Stimulated activated naive CD8-positive, alpha-beta T cell treated with anti-CD3 and anti-CD28 coated beads, Interleukin-15, Interleukin-2, amounts not matched to agents 100 ng/mL and 50 ng/mL, for 24 hours (primary cell): ENCODE data around the gene P4HA3.

ENCODE experiments used
- H3K27ac Mint-ChIP-seq: one replicate; pipeline ENCODE4 v1.8.0; 2021; ENCODE audit warnings: mild to moderate bottlenecking, mixed read lengths
- H3K27me3 Mint-ChIP-seq: one replicate; pipeline ENCODE4 v1.8.0; 2021; ENCODE audit warnings: mixed read lengths
- H3K36me3 Mint-ChIP-seq: one replicate; pipeline ENCODE4 v1.8.0; 2021; ENCODE audit warnings: low read depth, mixed read lengths
- H3K4me1 Mint-ChIP-seq: one replicate; pipeline ENCODE4 v1.8.0; 2021; ENCODE audit warnings: low read depth, mixed read lengths
- H3K4me3 Mint-ChIP-seq: one replicate; pipeline ENCODE4 v1.8.0; 2021; ENCODE audit warnings: mild to moderate bottlenecking, mixed read lengths
- H3K9me3 Mint-ChIP-seq: one replicate; pipeline ENCODE4 v1.8.0; 2021; ENCODE audit warnings: mixed read lengths

The P4HA3 gene

GRCh38 chr11:74262725-74263124, 48.7 kb downstream of the P4HA3 start:
- H3K4me1 Mint-ChIP-seq: no peaks in the 10 kb centered on the region
- no peaks in the 10 kb centered on the region for H3K36me3 Mint-ChIP-seq
- H3K27ac Mint-ChIP-seq: no peak overlapping the region
- H3K9me3 Mint-ChIP-seq: no peaks in the 10 kb centered on the region
- peaks cover 4% of the 10 kb centered on the region for H3K27me3 Mint-ChIP-seq
- no peak overlapping the region for H3K4me3 Mint-ChIP-seq

- H3K27ac Mint-ChIP-seq: no peak overlapping the region
- peaks cover 6% of the 10 kb centered on the region for H3K4me1 Mint-ChIP-seq
- H3K27me3 Mint-ChIP-seq: peaks cover 3% of the 10 kb centered on the region
- no peak overlapping the region for H3K4me3 Mint-ChIP-seq
- H3K9me3 Mint-ChIP-seq: no peaks in the 10 kb centered on the region
- H3K36me3 Mint-ChIP-seq: peaks cover 25% of the 10 kb centered on the region
Measured at GRCh38 chr11:74257959-74258553, 53.4 kb downstream of the P4HA3 start.

GRCh38 chr11:74256378-74257133, 54.9 kb downstream of the P4HA3 start:
- peaks cover 6% of the 10 kb centered on the region for H3K4me1 Mint-ChIP-seq
- H3K27me3 Mint-ChIP-seq: no peaks in the 10 kb centered on the region
- peaks cover 25% of the 10 kb centered on the region for H3K36me3 Mint-ChIP-seq
- H3K4me3 Mint-ChIP-seq: no peak overlapping the region
- no peak overlapping the region for H3K27ac Mint-ChIP-seq
- H3K9me3 Mint-ChIP-seq: no peaks in the 10 kb centered on the region

- Mint-ChIP-seq H3K27ac (no peak overlapping the region), H3K4me3 (no peak overlapping the region), H3K9me3 (no peaks in the 10 kb centered on the region), H3K36me3 (peaks cover 25% of the 10 kb centered on the region), H3K27me3 (no peaks in the 10 kb centered on the region), H3K4me1 (peaks cover 6% of the 10 kb centered on the region)
Measured at GRCh38 chr11:74255741-74256375, 55.6 kb downstream of the P4HA3 start.

- H3K27me3 Mint-ChIP-seq: no peaks in the 10 kb centered on the region
- H3K9me3 Mint-ChIP-seq: no peaks in the 10 kb centered on the region
- no peak overlapping the region for H3K27ac Mint-ChIP-seq
- H3K4me3 Mint-ChIP-seq: no peak overlapping the region
- H3K4me1 Mint-ChIP-seq: peaks cover 6% of the 10 kb centered on the region
- peaks cover 37% of the 10 kb centered on the region for H3K36me3 Mint-ChIP-seq
Measured at GRCh38 chr11:74253361-74253760, 58.1 kb downstream of the P4HA3 start.

GRCh38 chr11:74249496-74249895, 61.9 kb downstream of the P4HA3 start:
- Mint-ChIP-seq H3K4me1 (no peaks in the 10 kb centered on the region), H3K4me3 (no peak overlapping the region), H3K27ac (no peak overlapping the region), H3K27me3 (no peaks in the 10 kb centered on the region), H3K9me3 (no peaks in the 10 kb centered on the region), H3K36me3 (peaks cover 50% of the 10 kb centered on the region)

- Mint-ChIP-seq H3K9me3 (no peaks in the 10 kb centered on the region), H3K27ac (no peak overlapping the region), H3K4me1 (no peaks in the 10 kb centered on the region), H3K4me3 (no peak overlapping the region), H3K36me3 (peaks cover 52% of the 10 kb centered on the region), H3K27me3 (no peaks in the 10 kb centered on the region)
Measured at GRCh38 chr11:74248469-74248868, 63.0 kb downstream of the P4HA3 start.

- Mint-ChIP-seq H3K27me3 (no peaks in the 10 kb centered on the region), H3K4me1 (peaks cover 1% of the 10 kb centered on the region), H3K27ac (no peak overlapping the region), H3K36me3 (peaks cover 40% of the 10 kb centered on the region), H3K4me3 (no peak overlapping the region), H3K9me3 (no peaks in the 10 kb centered on the region)
Measured at GRCh38 chr11:74238243-74238642, 73.2 kb downstream of the P4HA3 start.

- Mint-ChIP-seq H3K36me3 (peaks cover 36% of the 10 kb centered on the region), H3K27me3 (no peaks in the 10 kb centered on the region), H3K4me1 (peaks cover 6% of the 10 kb centered on the region), H3K9me3 (no peaks in the 10 kb centered on the region), H3K27ac (no peak overlapping the region), H3K4me3 (no peak overlapping the region)
Measured at GRCh38 chr11:74237541-74237940, 73.9 kb downstream of the P4HA3 start.

- Mint-ChIP-seq H3K4me3 (no peak overlapping the region), H3K27ac (no peak overlapping the region), H3K9me3 (no peaks in the 10 kb centered on the region), H3K36me3 (peaks cover 42% of the 10 kb centered on the region), H3K27me3 (no peaks in the 10 kb centered on the region), H3K4me1 (peaks cover 20% of the 10 kb centered on the region)
Measured at GRCh38 chr11:74235121-74235520, 76.3 kb downstream of the P4HA3 start.

GRCh38 chr11:74233683-74234082, 77.8 kb downstream of the P4HA3 start:
- Mint-ChIP-seq H3K9me3 (no peaks in the 10 kb centered on the region), H3K27ac (no peak overlapping the region), H3K36me3 (peaks cover 40% of the 10 kb centered on the region), H3K27me3 (no peaks in the 10 kb centered on the region), H3K4me3 (no peak overlapping the region), H3K4me1 (peaks cover 20% of the 10 kb centered on the region)

GRCh38 chr11:74232311-74232950, 79.0 kb downstream of the P4HA3 start:
- no peaks in the 10 kb centered on the region for H3K27me3 Mint-ChIP-seq
- peaks cover 20% of the 10 kb centered on the region for H3K4me1 Mint-ChIP-seq
- H3K9me3 Mint-ChIP-seq: no peaks in the 10 kb centered on the region
- peaks cover 35% of the 10 kb centered on the region for H3K36me3 Mint-ChIP-seq
- no peak overlapping the region for H3K27ac Mint-ChIP-seq
- H3K4me3 Mint-ChIP-seq: no peak overlapping the region

GRCh38 chr11:74226907-74227306, 84.5 kb downstream of the P4HA3 start:
- Mint-ChIP-seq H3K4me3 (no peak overlapping the region), H3K4me1 (peaks cover 8% of the 10 kb centered on the region), H3K9me3 (peaks cover 4% of the 10 kb centered on the region), H3K27me3 (no peaks in the 10 kb centered on the region), H3K27ac (no peak overlapping the region), H3K36me3 (peaks cover 57% of the 10 kb centered on the region)

- H3K36me3 Mint-ChIP-seq: peaks cover 50% of the 10 kb centered on the region
- H3K4me1 Mint-ChIP-seq: no peaks in the 10 kb centered on the region
- peaks cover 7% of the 10 kb centered on the region for H3K9me3 Mint-ChIP-seq
- no peak overlapping the region for H3K4me3 Mint-ChIP-seq
- H3K27me3 Mint-ChIP-seq: no peaks in the 10 kb centered on the region
- no peak overlapping the region for H3K27ac Mint-ChIP-seq
Measured at GRCh38 chr11:74225565-74225964, 85.9 kb downstream of the P4HA3 start.

- peaks cover 32% of the 10 kb centered on the region for H3K36me3 Mint-ChIP-seq
- H3K4me3 Mint-ChIP-seq: no peak overlapping the region
- no peaks in the 10 kb centered on the region for H3K4me1 Mint-ChIP-seq
- H3K9me3 Mint-ChIP-seq: peaks cover 7% of the 10 kb centered on the region
- H3K27me3 Mint-ChIP-seq: no peaks in the 10 kb centered on the region
- no peak overlapping the region for H3K27ac Mint-ChIP-seq
Measured at GRCh38 chr11:74221816-74222215, 89.6 kb downstream of the P4HA3 start.
